Ishikawa (cell line): ENCODE measurements around the gene TTC36.

ENCODE experiments used
- CREB1 ChIP-seq: IDR thresholded peaks from 2 replicates; pipeline ENCODE4 v1.6.1; 2012; ENCODE audit warnings: low read depth
- EGR1 ChIP-seq: IDR thresholded peaks from 2 replicates; pipeline ENCODE4 v1.6.1; 2012
- FOXM1 ChIP-seq: IDR thresholded peaks from 2 replicates; pipeline ENCODE4 v1.6.1; 2012; ENCODE audit warnings: low read depth, borderline replicate concordance
- NFIC ChIP-seq: IDR thresholded peaks from 2 replicates; pipeline ENCODE4 v1.6.1; 2012
- RAD21 ChIP-seq: IDR thresholded peaks from 2 replicates; pipeline ENCODE4 v1.6.1; 2012; ENCODE audit warnings: low read depth
- TAF1 ChIP-seq: IDR thresholded peaks from 2 replicates; pipeline ENCODE4 v1.6.1; 2012; ENCODE audit warnings: low read depth, mild to moderate bottlenecking
- YY1 ChIP-seq: IDR thresholded peaks from 2 replicates; pipeline ENCODE4 v1.6.1; 2012; ENCODE audit warnings: low read depth
- ZBTB7A ChIP-seq: IDR thresholded peaks from 2 replicates; pipeline ENCODE4 v1.6.1; 2012; ENCODE audit warnings: low read depth
- TF ChIP-seq, protein P1 (sequence below): IDR thresholded peaks from 2 replicates; pipeline ENCODE4 v1.6.1; 2012

DNA sequence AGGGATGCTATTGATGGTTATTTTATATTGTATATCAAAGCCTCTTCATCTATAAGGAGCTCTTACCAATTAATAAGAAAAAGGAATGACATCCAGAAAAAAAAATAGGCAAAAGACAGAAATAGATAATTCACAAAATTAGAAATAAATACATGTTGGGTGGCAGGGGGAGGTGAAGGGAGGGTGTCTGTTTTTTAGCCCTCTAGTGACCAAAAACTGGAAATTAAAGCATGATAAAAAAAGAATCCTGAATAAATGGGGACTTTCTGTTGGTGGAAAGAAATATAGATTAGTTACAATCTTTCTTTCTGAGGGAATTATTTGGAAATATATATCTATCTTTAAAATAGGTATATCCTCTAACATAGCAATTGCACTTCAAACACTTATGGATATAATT is 42.0 kb upstream of the TTC36 start:
- TF ChIP-seq YY1 (no peak), ZBTB7A (no peak), EGR1 (no peak), TAF1 (no peak), NFIC (no peak), CREB1 (no peak), FOXM1 (no peak), RAD21 (no peak)
- TF ChIP-seq, protein P1, sequence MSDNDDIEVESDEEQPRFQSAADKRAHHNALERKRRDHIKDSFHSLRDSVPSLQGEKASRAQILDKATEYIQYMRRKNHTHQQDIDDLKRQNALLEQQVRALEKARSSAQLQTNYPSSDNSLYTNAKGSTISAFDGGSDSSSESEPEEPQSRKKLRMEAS, result no peak
